Activated CD8-positive, alpha-beta T cell treated with anti-CD3 and anti-CD28 coated beads for 36 hours (primary cell): ENCODE measurements around the gene KRTAP10-8. TPM values are rescaled to one million over a fixed set of nuclear protein-coding genes. Genes with fewer than 3 reads are reported as not detected.
"Not testable (repeated sequence)": the region's sequence is repeated elsewhere in the genome, so short reads cannot be mapped to it uniquely, and the experiment has no call there.

Experiments
- ATAC-seq: fragments of 200-7000 bp; cut with Tn5 transposase; one replicate; pipeline ENCODE4 v1.10.0; 2021; ENCODE audit warnings: mild to moderate bottlenecking, moderate library complexity
- CTCF ChIA-PET: fragments of 350-600 bp; sonication (Branson Sonifier 250); formaldehyde crosslinking; loops from one replicate; lab custom pipeline; 2021; ENCODE audit warnings: antibody characterized with exemption; lab: Charles Lee
- POLR2A ChIA-PET: fragments of 350-600 bp; sonication (Branson Sonifier 250); formaldehyde crosslinking; loops from one replicate; lab custom pipeline; 2021; ENCODE audit warnings: antibody characterized with exemption; lab: Charles Lee
- DNase-seq: peaks from one replicate; pipeline ENCODE4 v3.0.0-alpha.2; 2020
- H3K27ac Mint-ChIP-seq: one replicate; pipeline ENCODE4 v1.8.0; 2021; ENCODE audit warnings: mild to moderate bottlenecking, mixed read lengths
- H3K27me3 Mint-ChIP-seq: one replicate; pipeline ENCODE4 v1.8.0; 2021; ENCODE audit warnings: mixed read lengths
- H3K36me3 Mint-ChIP-seq: one replicate; pipeline ENCODE4 v1.8.0; 2021; ENCODE audit warnings: low read depth, mixed read lengths
- H3K4me1 Mint-ChIP-seq: one replicate; pipeline ENCODE4 v1.8.0; 2021; ENCODE audit warnings: low read depth, mixed read lengths
- H3K4me3 Mint-ChIP-seq: one replicate; pipeline ENCODE4 v1.8.0; 2021; ENCODE audit warnings: mild to moderate bottlenecking, moderate library complexity, mixed read lengths
- H3K9me3 Mint-ChIP-seq: one replicate; pipeline ENCODE4 v1.8.0; 2021; ENCODE audit warnings: mixed read lengths
- CTCF ChIP-seq: fragments of 200-600 bp; IDR thresholded peaks from one replicate; pipeline ENCODE4 v1.8.0; 2022; ENCODE audit warnings: antibody characterized with exemption, mild to moderate bottlenecking
- intact Hi-C: fragments of 100-400 bp; cut with micrococcal nuclease; formaldehyde crosslinking; loops from one replicate; pipeline ENCODE4 v1.10.0; 2022
- total RNA-seq, 2 experiments: library from RNA; stranded (reverse); gene quantifications; one replicate each; pipeline ENCODE4 v1.2.3, GENCODE V29; 2021

Gene KRTAP10-8
- total RNA-seq, 2 experiments from 2014 or later = not detected

- TF ChIP-seq CTCF = no peak
- Mint-ChIP-seq H3K9me3 (peaks cover 39% of the 10 kb centered on the region), H3K36me3 (peaks cover 28% of the 10 kb centered on the region), H3K4me1 (peaks cover 60% of the 10 kb centered on the region), H3K27ac (peak overlapping the region; percentile 87), H3K4me3 (no peak overlapping the region), H3K27me3 (no peaks in the 10 kb centered on the region)
- ChIA-PET POLR2A (interaction anchor here (0.6 to 1.4 kb wide), 2 partner anchors 9 to 17 kb away, joined by 4 read pairs; no protein-coding TSS in a partner anchor), CTCF (no interaction called here)
- ATAC-seq (no peak), DNase-seq (no peak)
- intact Hi-C loops = no loop called here
These were observed 46.6 kb downstream of the KRTAP10-8 start for GRCh38 chr21:44658541-44658910.

- Mint-ChIP-seq H3K9me3 (peaks cover 34% of the 10 kb centered on the region), H3K36me3 (peaks cover 28% of the 10 kb centered on the region), H3K27me3 (no peaks in the 10 kb centered on the region), H3K4me1 (peaks cover 55% of the 10 kb centered on the region), H3K27ac (peak overlapping the region; percentile 87), H3K4me3 (no peak overlapping the region)
- TF ChIP-seq CTCF = no peak
- DNase-seq (peak; percentile 20), ATAC-seq (peak; percentile 45)
- CTCF ChIA-PET = no interaction called here
- POLR2A ChIA-PET = interaction anchor here (0.6 to 1.4 kb wide), 2 partner anchors 9 to 17 kb away, joined by 4 read pairs; no protein-coding TSS in a partner anchor
- intact Hi-C loops = no loop called here
These were observed 47.2 kb downstream of the KRTAP10-8 start for GRCh38 chr21:44658913-44659595.

GRCh38 chr21:44661567-44661966 lies 49.7 kb downstream of the KRTAP10-8 start:
- intact Hi-C loops, CTCF ChIA-PET, H3K27ac Mint-ChIP-seq, DNase-seq, POLR2A ChIA-PET, H3K4me3 Mint-ChIP-seq, ATAC-seq, H3K27me3 Mint-ChIP-seq: not testable (repeated sequence)
- Mint-ChIP-seq H3K4me1 (peaks cover 36% of the 10 kb centered on the region), H3K36me3 (peaks cover 18% of the 10 kb centered on the region), H3K9me3 (peaks cover 16% of the 10 kb centered on the region)

Other genes with a start within 250 kb of the KRTAP10-8 start
- gene LRRC3, start 156.6 kb upstream of the KRTAP10-8 start, total RNA-seq = 1 to 10 TPM; 1.8 to 1.9 TPM
- gene KRTAP10-1, start 71.9 kb upstream of the KRTAP10-8 start, total RNA-seq = not detected
- not detected for gene KRTAP10-2, start 60.6 kb upstream of the KRTAP10-8 start, total RNA-seq
- not detected for gene KRTAP10-3, start 53.3 kb upstream of the KRTAP10-8 start, total RNA-seq
- not detected for gene KRTAP10-4, start 38.4 kb upstream of the KRTAP10-8 start, total RNA-seq
- gene KRTAP10-5, start 31.5 kb upstream of the KRTAP10-8 start, total RNA-seq = not detected
- gene KRTAP10-6, start 19.6 kb upstream of the KRTAP10-8 start, total RNA-seq = not detected
- not detected for gene KRTAP10-7, start 11.5 kb upstream of the KRTAP10-8 start, total RNA-seq
- gene KRTAP10-9, start 15.0 kb downstream of the KRTAP10-8 start, total RNA-seq = not detected
- gene KRTAP10-10, start 25.3 kb downstream of the KRTAP10-8 start, total RNA-seq = not detected
- not detected for gene KRTAP10-11, start 34.3 kb downstream of the KRTAP10-8 start, total RNA-seq
- not detected for gene KRTAP12-4, start 42.6 kb downstream of the KRTAP10-8 start, total RNA-seq
- gene KRTAP12-3, start 45.9 kb downstream of the KRTAP10-8 start, total RNA-seq = not detected
- gene KRTAP12-2, start 54.8 kb downstream of the KRTAP10-8 start, total RNA-seq = not detected
- not detected for gene KRTAP12-1, start 70.1 kb downstream of the KRTAP10-8 start, total RNA-seq
- not detected for gene KRTAP10-12, start 85.1 kb downstream of the KRTAP10-8 start, total RNA-seq
- not detected for gene TSPEAR, start 99.5 kb downstream of the KRTAP10-8 start, total RNA-seq
- gene UBE2G2, start 189.7 kb downstream of the KRTAP10-8 start, total RNA-seq = 100 to 1,000 TPM; 113 to 115 TPM
- 10 to 100 TPM; 69.8 to 72.9 TPM for gene SUMO3, start 206.0 kb downstream of the KRTAP10-8 start, total RNA-seq